EH (cell line): ENCODE measurements around the gene KRT75.
"Not testable (repeated sequence)": the region's sequence is repeated elsewhere in the genome, so short reads cannot be mapped to it uniquely, and the experiment has no call there.

ENCODE experiments used
- DNase-seq: peaks from one replicate; pipeline ENCODE4 v3.0.0-alpha.2; 2015; ENCODE audit warnings: low read depth

The KRT75 gene

DNA sequence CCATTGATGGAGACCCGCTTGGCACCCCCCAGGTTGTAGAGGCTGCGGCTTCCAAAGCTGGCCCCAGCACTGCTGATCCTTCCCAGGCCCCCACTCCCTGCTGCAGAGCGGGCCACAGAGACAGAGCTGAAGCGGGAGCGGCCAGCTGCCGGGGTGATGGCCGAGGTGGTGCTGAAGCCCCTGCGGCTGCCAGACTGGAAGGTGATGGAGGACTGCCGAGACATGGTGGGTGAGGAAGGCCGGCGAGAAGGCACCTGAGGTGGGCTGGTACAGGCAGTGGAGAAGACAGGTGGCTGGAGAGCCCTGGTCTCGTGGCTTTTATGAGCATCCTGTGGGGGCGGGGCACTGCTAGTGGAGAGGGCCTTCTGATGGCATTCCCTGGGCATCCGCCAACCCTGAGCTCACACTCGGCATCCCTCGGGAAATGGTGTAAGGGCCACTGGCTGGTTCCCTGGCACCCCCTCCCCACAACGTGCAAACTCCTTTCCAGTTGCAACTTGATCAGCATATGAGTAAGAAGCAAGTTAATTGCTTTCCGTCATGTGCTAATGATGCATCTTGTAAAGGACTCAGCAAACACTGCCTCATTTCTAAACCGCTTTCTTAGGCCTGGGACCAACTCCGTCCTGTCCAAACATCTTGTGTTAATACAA lies at the start of gene KRT75:
Gene KRT75 (minus strand): TSS at position 291 of the 653 bp plus-strand sequence. CDS start 67 bp downstream, at position 224.
- peak; percentile 43 for DNase-seq

- DNase-seq, result no peak
Measured at GRCh38 chr12:52480073-52480472, 45.9 kb upstream of the KRT75 start.

- DNase-seq, result no peak
Measured at GRCh38 chr12:52477651-52478050, 43.5 kb upstream of the KRT75 start.

DNA sequence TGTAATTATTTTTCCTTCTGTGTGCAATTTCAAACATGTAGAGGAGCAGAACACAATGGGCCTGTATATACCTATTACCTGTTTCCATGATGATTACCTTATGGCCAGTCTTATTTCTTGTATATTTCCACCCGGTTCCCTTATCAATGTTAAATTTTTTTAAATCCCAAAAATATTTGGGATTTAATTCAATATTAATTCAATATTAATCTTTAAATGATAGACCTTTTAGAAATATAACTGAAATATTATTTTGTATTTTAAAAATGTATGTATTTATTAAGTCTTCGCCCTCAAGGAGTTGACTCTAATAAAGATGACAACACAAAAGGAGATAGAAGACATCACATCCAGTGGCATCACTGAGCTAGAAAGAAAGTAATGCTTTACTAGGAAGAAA lies 40.0 kb upstream of the KRT75 start:
- no peak for DNase-seq

GRCh38 chr12:52473768-52474167 lies 39.6 kb upstream of the KRT75 start, which contains the start of gene KRT6C:
TSS of gene KRT6C (minus strand) at chr12:52473805. CDS start at chr12:52473737, 68 bp downstream.
- DNase-seq, result no peak

DNA sequence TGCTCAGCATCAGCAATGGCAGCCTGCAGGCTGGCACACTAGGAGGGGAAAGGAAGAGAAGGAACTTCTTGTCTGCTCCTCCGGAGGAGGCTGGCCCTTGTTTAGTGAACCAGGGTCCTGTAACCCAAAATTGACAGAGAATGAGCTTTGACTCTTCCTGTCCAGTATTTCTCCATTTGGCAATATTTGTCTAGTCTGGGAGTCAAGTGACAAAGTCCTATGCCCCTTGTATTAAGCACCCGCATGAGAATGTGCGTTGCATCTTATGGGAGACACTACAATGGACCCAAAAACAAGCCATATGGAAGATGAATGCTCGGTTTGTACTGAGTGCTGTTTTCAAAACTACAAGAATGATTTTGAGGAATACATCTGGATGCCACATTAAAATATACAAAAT lies 35.7 kb upstream of the KRT75 start:
- no peak for DNase-seq

DNA sequence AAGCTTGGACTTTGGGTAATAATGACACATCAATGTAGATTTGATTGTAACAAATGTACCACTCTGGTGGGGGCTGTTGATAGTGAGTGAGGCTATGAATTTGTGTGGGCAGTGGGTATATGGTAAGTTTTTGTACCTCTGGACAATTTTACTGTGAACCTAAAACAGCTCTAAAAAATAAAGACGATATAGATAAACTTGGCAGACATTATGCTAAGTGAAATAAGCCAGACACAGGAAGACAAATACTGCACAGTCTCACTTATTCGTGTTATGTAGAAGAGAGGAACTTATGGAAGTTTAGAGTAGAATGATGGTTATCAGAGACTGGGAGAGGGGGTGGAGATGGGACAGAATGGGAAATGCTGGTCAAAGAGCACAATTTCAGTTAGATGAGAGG lies 30.7 kb upstream of the KRT75 start:
- DNase-seq, result no peak

DNA sequence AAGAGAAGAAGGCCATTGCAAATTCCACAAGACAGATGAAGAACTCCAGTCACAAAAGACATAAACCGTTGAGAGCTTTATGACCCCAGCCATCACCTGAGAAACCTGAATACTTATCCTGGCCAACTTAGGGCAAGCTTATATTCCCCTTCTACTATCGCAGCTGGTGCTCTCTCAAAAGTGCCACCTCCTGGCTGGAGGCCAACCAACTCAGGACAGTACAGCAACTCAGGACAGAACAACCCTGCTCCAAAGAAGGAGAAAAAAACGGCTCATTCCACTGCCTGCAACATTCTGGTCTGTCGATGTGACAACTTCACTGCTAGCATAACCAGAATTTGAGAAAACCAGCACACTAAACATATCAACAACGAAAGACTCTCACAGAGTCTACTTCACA lies 27.5 kb upstream of the KRT75 start:
- no peak for DNase-seq

- no peak for DNase-seq
Measured at GRCh38 chr12:52458861-52459260, 24.7 kb upstream of the KRT75 start.

DNA sequence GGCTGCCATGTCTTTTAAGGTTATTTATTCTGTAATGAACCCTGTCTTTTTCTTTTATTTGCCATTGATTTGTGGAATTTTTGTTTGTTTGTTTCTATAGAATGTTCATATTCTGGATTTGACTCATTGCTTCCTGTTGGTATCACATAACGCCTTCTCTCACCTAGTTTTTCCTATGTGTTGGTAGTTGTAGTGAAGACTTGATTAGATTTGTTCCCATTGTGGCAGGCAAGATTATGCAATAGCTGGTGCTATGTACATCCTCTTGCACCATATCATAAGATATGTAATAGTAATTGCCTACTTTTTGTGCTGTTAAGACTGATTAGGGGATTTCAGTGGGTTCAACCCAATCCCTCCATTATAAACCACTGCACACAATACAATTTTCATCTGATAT lies 21.6 kb upstream of the KRT75 start:
- DNase-seq, result no peak

DNA sequence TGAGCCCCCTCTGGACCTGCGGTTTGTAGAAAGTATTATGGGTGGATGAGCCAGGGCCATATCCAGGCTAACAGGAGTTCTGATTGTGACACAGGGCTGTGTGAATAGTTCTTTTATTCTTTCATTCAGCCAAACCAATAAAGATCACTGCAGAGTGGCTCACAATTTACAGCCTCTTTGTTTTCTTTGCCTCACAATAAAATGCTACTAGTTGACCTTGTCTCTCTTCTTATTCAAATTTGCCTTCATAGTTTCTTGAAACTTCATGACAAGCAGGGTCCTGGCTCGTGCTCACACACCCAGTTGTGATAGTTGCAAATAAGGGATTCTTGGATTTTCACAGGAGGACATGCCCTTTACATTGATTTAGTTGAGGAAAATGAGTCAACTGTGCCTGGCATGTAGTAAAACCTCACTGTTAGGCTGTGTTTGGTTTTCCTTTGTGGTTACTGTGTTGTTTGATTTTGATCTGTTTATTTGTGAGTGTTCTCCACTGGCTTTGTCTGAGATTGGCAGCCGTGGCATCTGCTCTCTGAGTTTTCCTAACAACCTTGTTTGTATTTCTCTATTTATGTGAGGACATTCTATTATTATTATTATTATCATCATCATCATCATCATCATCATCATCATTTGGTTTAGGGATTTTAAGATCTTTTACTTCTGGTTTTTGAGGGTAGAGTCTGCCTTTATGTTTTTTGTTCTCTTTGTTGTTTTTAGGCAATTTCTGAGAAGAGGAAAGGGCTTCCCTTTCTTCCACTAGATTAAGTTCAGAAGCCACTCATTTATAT lies 20.4 kb upstream of the KRT75 start:
- DNase-seq, result no peak

DNA sequence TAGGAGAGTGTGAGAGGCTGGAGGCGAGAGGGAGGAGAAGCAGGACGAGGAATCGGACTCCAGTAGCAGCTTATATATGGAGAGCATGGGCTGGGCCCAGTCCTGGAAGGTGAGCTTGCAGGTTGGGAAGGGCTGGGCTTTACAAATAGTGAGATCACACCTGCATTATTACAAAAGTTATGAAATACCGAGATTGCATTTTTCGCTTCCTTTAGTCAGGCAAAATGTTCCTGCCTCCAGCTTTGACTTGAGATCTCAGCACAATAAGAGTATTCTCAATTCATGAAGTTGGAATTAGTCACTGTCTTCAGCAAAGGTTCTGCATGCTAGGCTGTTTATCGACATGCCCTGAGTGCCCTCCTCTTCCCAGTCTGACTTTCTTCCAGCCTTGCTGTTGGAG lies 17.9 kb upstream of the KRT75 start, which contains the start of gene KRT6B:
Gene KRT6B (minus strand): TSS at position 46 of the 400 bp plus-strand sequence. CDS start 68 bp downstream, outside the sequence.
- no peak for DNase-seq

GRCh38 chr12:52448228-52448627 lies 14.1 kb upstream of the KRT75 start:
- no peak for DNase-seq

DNA sequence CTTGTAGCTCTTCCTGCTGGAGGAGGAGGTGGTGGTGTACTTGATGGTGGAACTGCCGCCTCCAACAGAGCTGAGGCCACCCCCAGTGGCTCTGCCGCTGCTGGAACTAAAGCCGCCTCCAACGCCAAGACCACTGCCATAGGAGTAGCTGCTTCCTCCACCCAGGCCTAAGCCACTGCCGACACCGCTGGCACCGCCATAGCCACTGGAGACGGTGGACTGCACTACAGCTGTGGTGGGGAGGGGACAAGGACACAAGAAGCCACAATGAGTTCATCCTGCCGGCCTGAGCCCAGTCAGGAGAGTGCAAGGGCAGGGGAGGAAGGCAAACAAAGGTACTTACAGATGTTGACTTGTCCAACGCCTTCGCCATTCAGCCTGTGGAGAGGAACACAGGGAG lies 13.0 kb upstream of the KRT75 start:
- not testable (repeated sequence) for DNase-seq

- no peak for DNase-seq
Measured at GRCh38 chr12:52446367-52447045, 12.3 kb upstream of the KRT75 start.

DNA sequence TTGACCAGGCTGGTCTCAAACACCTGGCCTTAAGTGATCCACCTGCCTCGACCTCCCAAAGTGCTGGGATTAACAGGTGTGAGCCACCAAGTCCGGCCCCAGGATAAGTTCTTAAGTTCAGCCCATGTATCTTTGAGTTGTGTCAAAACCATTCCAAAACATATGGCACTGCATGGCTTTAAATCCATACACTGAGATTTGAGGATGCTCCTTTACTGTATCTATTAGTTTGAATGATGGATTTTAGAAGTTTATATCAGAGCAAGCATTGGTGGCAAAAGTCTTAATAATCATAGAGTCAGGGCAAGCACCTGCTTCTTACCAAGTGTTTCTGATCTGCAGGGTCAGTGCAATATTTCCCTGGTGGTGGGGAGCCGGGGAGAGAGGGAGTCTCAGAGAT lies 11.7 kb upstream of the KRT75 start:
- DNase-seq, result no peak

DNA sequence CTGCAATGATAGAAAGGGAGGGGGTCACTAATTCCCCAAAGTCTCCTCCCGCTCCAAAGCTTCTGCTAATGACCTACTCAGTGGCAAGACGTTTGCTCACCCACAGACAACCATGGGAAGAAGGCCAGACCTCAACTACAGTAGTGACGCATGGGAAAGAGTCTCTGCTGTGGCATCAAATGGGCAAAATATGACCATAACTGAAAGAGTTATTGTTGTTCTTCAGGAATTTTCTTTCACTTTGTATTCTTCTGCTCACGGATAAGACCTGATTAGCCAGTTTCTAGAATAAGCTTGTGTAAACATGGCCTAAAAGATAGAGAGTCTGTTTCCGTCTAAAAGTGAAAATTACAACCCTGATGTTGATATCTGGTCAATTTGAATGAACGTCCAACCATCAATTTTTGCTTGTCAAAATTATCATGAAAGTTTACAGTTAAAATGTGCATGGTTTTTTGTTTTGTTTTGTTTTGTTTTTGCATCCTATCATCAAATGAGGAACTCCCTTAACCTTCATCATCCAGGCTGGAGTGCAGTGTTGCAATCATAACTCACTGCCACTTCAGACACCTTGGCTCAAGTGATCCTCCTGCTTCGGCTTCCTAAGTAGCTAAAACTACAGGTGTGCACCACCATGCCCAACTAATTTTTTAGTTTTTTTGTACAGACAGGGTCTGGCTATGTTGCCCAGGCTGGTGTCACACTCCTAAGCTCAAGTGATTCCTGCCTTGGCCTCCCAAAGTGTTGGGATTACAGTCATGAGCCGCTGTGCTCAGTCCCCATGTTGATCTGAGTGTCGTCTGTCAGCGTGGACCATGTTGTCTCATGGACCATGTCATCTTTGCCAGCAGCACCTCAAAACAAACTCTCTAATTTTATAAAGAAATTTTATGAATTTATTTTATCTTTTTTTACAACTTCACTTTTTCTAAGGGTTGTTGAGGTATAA lies 10.8 kb upstream of the KRT75 start:
- DNase-seq, result no peak

DNA sequence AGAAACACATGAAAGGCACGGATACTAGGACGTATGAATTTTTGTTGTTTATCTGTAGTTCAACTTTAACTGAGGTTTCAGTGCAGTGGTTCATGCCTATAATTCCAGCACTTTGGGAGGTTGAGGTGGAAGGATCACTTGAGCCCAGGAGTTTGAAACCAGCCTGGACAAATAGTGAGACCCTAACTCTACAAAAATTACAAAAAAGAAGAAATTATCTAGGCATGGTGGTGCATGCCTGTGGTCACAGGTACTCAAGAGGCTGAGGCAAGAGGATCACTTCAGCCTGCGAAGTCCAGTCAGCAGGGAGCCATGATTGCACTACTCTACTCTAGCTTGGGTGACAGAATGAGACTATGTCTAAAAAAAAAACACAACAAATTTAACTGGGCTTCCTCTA lies 9.8 kb upstream of the KRT75 start:
- no peak for DNase-seq

DNA sequence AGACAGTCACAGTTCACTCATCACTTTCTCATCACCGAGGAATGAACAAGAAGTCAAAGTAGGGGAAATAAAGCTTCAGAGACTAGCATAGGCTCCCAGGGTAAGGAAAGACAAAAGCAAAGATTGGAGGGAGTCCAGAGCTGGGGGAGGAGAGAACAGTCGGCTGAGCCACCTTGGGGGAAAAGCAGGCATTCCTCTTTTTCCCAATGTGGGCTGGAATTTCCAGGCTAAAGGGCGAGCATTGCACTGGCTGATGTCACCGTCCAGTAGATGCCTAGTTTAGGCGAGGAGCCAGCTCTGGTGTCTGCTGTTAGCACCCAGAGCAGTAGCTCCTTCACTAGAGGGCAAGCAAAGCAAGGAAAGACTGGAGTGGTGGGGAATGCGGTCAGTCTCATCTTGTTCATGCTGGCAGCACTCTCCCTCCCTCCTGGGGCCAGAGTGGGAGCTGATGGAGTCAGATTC lies 8.5 kb upstream of the KRT75 start:
- peak; percentile 97 for DNase-seq

- DNase-seq, result peak; percentile 56
Measured at GRCh38 chr12:52441320-52441911, 7.2 kb upstream of the KRT75 start.

DNA sequence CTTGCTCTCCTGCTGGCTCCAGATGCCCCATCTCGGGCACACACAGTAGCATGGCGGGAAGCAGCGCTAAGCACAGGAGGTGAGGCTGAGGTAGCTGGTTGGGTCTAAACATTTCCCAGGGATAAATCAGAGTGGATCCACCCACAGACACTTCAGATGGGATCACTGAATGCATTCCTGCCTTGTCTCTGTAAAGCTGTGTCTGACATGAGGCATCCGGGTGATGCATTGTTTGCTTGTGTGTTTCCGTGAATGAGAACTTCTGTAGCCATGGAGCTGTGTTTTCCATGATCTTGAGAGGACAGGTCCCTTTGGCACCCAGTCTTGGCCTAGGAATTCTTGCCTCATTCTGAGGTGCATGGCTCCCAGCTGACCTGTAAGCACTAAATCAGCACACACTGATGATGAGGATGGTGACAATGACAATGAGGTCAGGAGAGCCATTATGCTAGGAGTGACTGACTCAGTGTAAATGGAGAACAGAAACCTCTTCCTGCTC lies 6.7 kb upstream of the KRT75 start:
- peak; percentile 85 for DNase-seq
